HCT116 (cell line): ENCODE measurements around the gene MRPS12.

Experiments used
- ATF3 ChIP-seq: IDR thresholded peaks from 2 replicates; pipeline ENCODE4 v1.6.1; 2012
- CTCF ChIP-seq, 3 experiments: fragments of 200-600 bp in 1 of 3; sonication (generic) in 1 of 3; IDR thresholded peaks in 2 of 3; conservative IDR thresholded peaks in 1 of 3; 2 replicates each; pipeline ENCODE4 v1.5.1; 2012 to 2017; ENCODE audit warnings: low read depth in 2 of 3, low read length in 2 of 3, antibody characterized with exemption in 1 of 3, borderline replicate concordance in 1 of 3, control low read depth in 1 of 3, mild to moderate bottlenecking in 1 of 3, mixed read lengths in 1 of 3, mixed run types in 1 of 3, moderate library complexity in 1 of 3; ENCODE audit not compliant: insufficient read depth in 1 of 3
- EGR1 ChIP-seq: IDR thresholded peaks from 2 replicates; pipeline ENCODE4 v1.6.1; 2012; ENCODE audit warnings: low read depth
- POLR2A ChIP-seq: IDR thresholded peaks from 2 replicates; pipeline ENCODE4 v1.7.0; 2011; ENCODE audit warnings: borderline replicate concordance; ENCODE audit not compliant: insufficient read depth, insufficient read length; ENCODE audit errors: extremely low read depth
- POLR2AphosphoS5 ChIP-seq: IDR thresholded peaks from 2 replicates; pipeline ENCODE4 v1.6.1; 2011; ENCODE audit warnings: mild to moderate bottlenecking, low read depth, low read length, moderate library complexity
- RAD21 ChIP-seq: IDR thresholded peaks from 2 replicates; pipeline ENCODE4 v1.6.1; 2012; ENCODE audit warnings: low read depth, mild to moderate bottlenecking
- SIN3A ChIP-seq: IDR thresholded peaks from 2 replicates; pipeline ENCODE4 v1.6.1; 2012; ENCODE audit warnings: low read depth
- ZFX ChIP-seq: fragments of 450-650 bp; IDR thresholded peaks from 2 replicates; pipeline ENCODE4 v1.6.1; 2017
- TF ChIP-seq, protein P1 (sequence below): IDR thresholded peaks from 2 replicates; pipeline ENCODE4 v1.6.1; 2012

GRCh38 chr19:38975861-38976271 is 45.1 kb downstream of the MRPS12 start:
- TF ChIP-seq CTCF (IDR thresholded peaks at IDR 0.05 in 2 of 3, conservative IDR thresholded peaks at IDR 0.05 in 1 of 3; ENCODE audit: borderline replicate concordance in 1 of 3, insufficient read depth in 1 of 3, low read depth in 2 of 3, low read length in 2 of 3): no peak
- TF ChIP-seq POLR2A: no peak
- 0 out of 2 replicates have a peak, but pooled peaks have one; percentile 3 for TF ChIP-seq POLR2AphosphoS5
- no peak for TF ChIP-seq RAD21
- TF ChIP-seq, protein P1, sequence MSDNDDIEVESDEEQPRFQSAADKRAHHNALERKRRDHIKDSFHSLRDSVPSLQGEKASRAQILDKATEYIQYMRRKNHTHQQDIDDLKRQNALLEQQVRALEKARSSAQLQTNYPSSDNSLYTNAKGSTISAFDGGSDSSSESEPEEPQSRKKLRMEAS: no peak
- peak; percentile 43; the same call in 1 of the 2 replicates for TF ChIP-seq EGR1
- no peak for TF ChIP-seq SIN3A
- TF ChIP-seq ATF3: no peak
- TF ChIP-seq ZFX: no peak
